Measurements from ENCODE around the gene OR6C2.
"Not testable (repeated sequence)": the region's sequence is repeated elsewhere in the genome, so short reads cannot be mapped to it uniquely, and the experiment has no call there.

GRCh38 chr12:55479136-55479535 lies 35.3 kb downstream of the OR6C2 start:
- TF ChIP-seq EZH2 (IDR thresholded peaks at IDR 0.05; ENCODE audit: insufficient read depth, poor library complexity, severe bottlenecking); EZH2phosphoT487 (IDR thresholded peaks at IDR 0.05; ENCODE audit: insufficient read depth, low read depth): not testable (repeated sequence)

All from GM23248 (cell line).